Measurements from ENCODE around the gene APBB2.

APBB2 gene

DNA sequence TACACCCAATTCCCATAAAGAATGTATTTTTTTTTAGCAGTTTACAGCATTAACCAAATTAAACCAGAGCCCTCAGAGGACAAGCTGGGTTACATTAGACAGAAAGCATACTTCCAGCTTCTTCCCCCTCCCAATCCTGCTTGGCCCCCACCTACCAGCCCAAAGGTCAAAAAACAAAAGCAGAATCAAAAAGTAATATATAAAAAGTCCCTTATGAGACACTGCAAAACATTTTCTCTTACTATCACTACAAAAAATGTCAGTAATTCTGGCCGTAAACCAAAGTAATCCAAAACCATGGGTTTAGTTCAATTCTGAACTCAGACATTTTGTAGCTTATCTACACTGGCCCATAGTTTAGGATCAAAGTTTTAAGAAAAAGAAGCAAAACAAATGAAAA lies 38.0 kb downstream of the APBB2 start:
- H3K4me3 ChIP-seq (ENCODE audit: low read length): no peak overlapping the region
- DNase-seq (ENCODE audit: low read depth): no peak
- TF ChIP-seq CTCF (conservative IDR thresholded peaks at IDR 0.05; ENCODE audit: low read depth, low read length): no peak

- DNase-seq (ENCODE audit: low read depth): no peak
- no peak for TF ChIP-seq CTCF (conservative IDR thresholded peaks at IDR 0.05; ENCODE audit: low read depth, low read length)
- no peak overlapping the region for H3K4me3 ChIP-seq (ENCODE audit: low read length)
Measured at GRCh38 chr4:41175794-41176193, 38.5 kb downstream of the APBB2 start.

DNA sequence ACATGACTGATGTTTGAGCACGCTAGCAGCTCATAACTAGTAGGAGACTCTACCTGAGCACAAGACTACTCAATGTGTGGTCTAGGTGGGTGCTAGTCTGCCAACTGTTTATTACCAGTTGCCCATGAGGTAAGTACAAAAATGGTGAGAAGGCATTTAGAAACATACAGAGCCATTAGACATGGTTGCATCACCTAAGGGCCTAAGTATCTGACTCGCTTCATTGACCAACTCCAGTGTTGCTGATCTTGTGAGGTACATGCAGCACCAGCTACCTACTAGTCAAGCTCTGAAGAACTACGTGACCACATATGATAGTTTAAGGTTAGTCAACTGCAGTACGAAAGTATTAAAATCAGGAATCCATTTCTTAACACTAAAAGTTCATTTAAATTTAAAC lies 39.9 kb downstream of the APBB2 start:
- no peak for DNase-seq (ENCODE audit: low read depth)
- no peak overlapping the region for H3K4me3 ChIP-seq (ENCODE audit: low read length)
- no peak for TF ChIP-seq CTCF (conservative IDR thresholded peaks at IDR 0.05; ENCODE audit: low read depth, low read length)

- DNase-seq (ENCODE audit: low read depth): no peak
- no peak for TF ChIP-seq CTCF (conservative IDR thresholded peaks at IDR 0.05; ENCODE audit: low read depth, low read length)
Measured at GRCh38 chr4:41172786-41173185, 41.6 kb downstream of the APBB2 start.

GRCh38 chr4:41169256-41169800 lies 45.0 kb downstream of the APBB2 start:
- no peak for DNase-seq (ENCODE audit: low read depth)
- no peak overlapping the region for H3K4me3 ChIP-seq (ENCODE audit: low read length)

More at GRCh38 chr4:41172786-41173185, 41.6 kb downstream of the APBB2 start:
- no peak overlapping the region for H3K4me3 ChIP-seq (ENCODE audit: low read length)

GRCh38 chr4:41167191-41167590 lies 47.2 kb downstream of the APBB2 start:
- no peak overlapping the region for H3K4me3 ChIP-seq (ENCODE audit: low read length)
- TF ChIP-seq CTCF (conservative IDR thresholded peaks at IDR 0.05; ENCODE audit: low read depth, low read length): no peak
- no peak for DNase-seq (ENCODE audit: low read depth)

More at GRCh38 chr4:41169256-41169800, 45.0 kb downstream of the APBB2 start:
- no peak for TF ChIP-seq CTCF (conservative IDR thresholded peaks at IDR 0.05; ENCODE audit: low read depth, low read length)

DNA sequence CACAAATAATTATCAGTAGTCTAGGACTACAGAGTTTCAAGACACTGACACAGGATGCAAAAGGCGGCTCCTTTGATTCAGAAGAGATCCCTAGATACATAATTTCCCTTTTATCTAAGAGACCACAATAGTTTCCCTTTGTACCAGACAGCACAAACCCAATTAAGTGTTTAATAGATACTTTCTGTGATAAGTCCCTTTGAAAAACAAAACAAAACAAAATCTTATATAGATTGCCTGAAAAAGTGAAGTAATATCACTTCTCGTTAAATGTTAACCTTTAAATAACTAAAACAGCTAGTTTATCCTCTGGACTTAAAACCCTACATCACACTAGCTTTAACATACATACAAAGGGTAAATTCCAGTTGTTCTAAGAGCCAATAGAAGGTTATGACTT lies 49.9 kb downstream of the APBB2 start:
- no peak for DNase-seq (ENCODE audit: low read depth)
- H3K4me3 ChIP-seq (ENCODE audit: low read length): no peak overlapping the region
- no peak for TF ChIP-seq CTCF (conservative IDR thresholded peaks at IDR 0.05; ENCODE audit: low read depth, low read length)

All from retinal pigment epithelial cell (primary cell).